Measurements from ENCODE around the gene AGPAT4.
"Not testable (repeated sequence)": the region's sequence is repeated elsewhere in the genome, so short reads cannot be mapped to it uniquely, and the experiment has no call there.

AGPAT4 gene

DNA sequence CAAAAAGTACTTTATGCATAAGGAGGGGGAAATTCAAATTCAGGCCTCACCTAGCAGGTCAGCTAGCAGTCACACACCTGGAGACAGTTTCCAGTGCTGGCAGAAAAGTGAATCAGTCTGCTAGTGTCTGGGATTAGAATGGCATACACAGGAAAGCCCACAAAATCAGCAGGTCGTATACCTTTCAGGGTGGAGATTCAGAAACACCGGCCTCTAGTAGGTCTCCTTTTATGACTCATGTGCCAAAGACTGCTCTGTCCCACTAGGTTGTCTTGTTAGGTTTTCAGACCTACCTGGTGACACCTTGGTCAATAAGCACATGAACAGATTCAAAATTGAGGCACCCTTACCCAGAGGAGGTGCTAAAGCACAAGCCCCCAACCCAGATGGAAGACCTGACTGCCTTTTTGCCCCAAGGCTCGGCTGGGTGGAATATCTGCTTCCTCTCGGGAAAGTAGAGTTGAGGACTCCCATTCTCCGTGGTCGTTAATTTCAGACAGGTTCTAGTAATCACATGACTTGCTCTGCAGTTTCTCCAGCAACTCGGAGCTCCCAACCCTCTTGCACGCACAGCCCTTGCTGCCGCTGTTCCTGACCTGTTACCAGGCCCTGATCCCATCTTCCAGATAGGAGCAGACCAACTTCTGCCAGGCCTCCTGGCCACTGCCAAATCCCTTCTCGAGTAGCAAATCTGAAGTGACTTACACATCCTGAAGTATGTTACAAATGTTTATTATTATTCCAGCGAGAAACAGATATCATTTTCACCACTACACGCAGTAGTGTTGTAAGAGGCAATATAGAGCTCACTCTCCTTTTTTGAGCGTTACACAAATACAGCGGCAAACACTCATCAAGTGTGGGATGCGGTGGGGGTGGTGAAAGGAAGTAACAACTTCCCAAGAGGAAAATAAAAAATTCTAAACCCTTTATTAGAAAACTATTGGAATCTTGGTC is 46.6 kb downstream of the AGPAT4 start:
- H3K9me3 ChIP-seq (ENCODE audit: low read length) = no peaks in the 10 kb centered on the region
- H2AFZ ChIP-seq (ENCODE audit: low read length) = no peak overlapping the region
- H3K4me1 ChIP-seq (ENCODE audit: insufficient read depth, low read length, severe bottlenecking) = no peaks in the 10 kb centered on the region
- no peak overlapping the region for H3K4me3 ChIP-seq (ENCODE audit: low read depth, low read length, poor library complexity, severe bottlenecking)
- no peaks in the 10 kb centered on the region for H3K9me2 ChIP-seq (ENCODE audit: low read depth, low read length)
- no peaks in the 10 kb centered on the region for H4K20me1 ChIP-seq (ENCODE audit: insufficient read depth, low read length)
- 0 out of 2 replicates have a peak, but pooled peaks cover 3% of the 10 kb centered on the region for H3K27me3 ChIP-seq (ENCODE audit: insufficient read depth, low read length)
- H3K9ac ChIP-seq (ENCODE audit: low read length) = no peak overlapping the region
- no peak for TF ChIP-seq EZH2 (IDR thresholded peaks at IDR 0.05; ENCODE audit: borderline replicate concordance, low read length)
- TF ChIP-seq, protein P1, sequence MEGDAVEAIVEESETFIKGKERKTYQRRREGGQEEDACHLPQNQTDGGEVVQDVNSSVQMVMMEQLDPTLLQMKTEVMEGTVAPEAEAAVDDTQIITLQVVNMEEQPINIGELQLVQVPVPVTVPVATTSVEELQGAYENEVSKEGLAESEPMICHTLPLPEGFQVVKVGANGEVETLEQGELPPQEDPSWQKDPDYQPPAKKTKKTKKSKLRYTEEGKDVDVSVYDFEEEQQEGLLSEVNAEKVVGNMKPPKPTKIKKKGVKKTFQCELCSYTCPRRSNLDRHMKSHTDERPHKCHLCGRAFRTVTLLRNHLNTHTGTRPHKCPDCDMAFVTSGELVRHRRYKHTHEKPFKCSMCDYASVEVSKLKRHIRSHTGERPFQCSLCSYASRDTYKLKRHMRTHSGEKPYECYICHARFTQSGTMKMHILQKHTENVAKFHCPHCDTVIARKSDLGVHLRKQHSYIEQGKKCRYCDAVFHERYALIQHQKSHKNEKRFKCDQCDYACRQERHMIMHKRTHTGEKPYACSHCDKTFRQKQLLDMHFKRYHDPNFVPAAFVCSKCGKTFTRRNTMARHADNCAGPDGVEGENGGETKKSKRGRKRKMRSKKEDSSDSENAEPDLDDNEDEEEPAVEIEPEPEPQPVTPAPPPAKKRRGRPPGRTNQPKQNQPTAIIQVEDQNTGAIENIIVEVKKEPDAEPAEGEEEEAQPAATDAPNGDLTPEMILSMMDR (IDR thresholded peaks at IDR 0.05; ENCODE audit: low read length) = no peak
- H3K36me3 ChIP-seq (ENCODE audit: insufficient read depth, low read length) = no peaks in the 10 kb centered on the region
- H3K27ac ChIP-seq (ENCODE audit: low read depth, low read length, poor library complexity, severe bottlenecking) = no peak overlapping the region
- no peaks in the 10 kb centered on the region for H3K79me2 ChIP-seq (ENCODE audit: insufficient read depth, low read length)
- H3K4me2 ChIP-seq (ENCODE audit: low read length) = no peak overlapping the region
- H3F3A ChIP-seq (ENCODE audit: insufficient read depth, low read length) = no peaks in the 10 kb centered on the region

DNA sequence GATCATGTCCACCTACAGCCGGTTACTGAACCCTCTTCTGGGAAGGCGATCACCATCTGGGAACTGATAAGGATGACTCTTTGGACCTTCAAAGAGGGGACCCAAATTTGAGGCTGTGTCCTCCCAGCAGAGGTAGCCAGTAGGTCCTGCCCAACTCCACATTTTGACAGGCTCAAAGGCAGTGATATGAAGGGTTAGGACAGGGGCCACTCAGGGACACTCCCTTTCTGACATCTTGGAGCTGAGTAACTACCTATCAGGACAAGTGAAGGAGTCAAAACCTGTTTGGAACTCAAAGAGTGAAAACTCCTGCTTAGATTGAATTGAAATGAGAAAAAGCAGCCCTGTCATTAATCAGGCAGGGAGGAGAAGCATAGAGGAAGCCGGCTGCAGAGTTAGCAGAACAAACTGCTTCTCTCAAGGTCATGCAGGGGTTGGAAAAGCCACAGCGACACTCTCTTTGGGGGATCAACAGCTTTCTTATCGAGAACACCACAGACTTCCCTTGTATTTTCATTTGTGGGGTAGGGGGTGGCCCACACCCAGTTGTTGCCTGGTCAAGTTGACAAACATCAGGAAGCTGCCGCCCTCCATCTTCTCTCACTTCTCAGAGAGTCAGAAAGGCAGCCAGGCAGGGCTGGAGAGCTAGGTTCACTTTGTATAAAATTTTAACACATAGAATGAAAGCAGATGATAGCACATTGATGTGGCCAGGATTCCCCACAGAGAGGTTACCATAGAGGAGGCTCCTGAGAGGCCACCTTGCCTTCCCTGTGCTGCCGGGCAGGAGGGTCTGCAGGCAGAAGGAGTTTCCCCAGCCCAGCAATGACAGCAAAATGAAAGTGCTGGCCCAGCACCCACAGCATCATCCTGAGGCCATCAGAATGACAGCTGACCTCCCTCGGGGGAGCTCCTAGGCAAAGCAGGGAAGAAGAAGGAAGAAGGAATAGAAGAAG is 47.6 kb downstream of the AGPAT4 start:
- H3K4me2 ChIP-seq (ENCODE audit: low read length) = no peak overlapping the region
- no peaks in the 10 kb centered on the region for H4K20me1 ChIP-seq (ENCODE audit: insufficient read depth, low read length)
- no peak overlapping the region for H3K9ac ChIP-seq (ENCODE audit: low read length)
- H2AFZ ChIP-seq (ENCODE audit: low read length) = no peak overlapping the region
- no peaks in the 10 kb centered on the region for H3K9me3 ChIP-seq (ENCODE audit: low read length)
- no peaks in the 10 kb centered on the region for H3K9me2 ChIP-seq (ENCODE audit: low read depth, low read length)
- H3K36me3 ChIP-seq (ENCODE audit: insufficient read depth, low read length) = no peaks in the 10 kb centered on the region
- 0 out of 2 replicates have a peak, but pooled peaks cover 3% of the 10 kb centered on the region for H3K27me3 ChIP-seq (ENCODE audit: insufficient read depth, low read length)
- TF ChIP-seq, protein P1 (IDR thresholded peaks at IDR 0.05; ENCODE audit: low read length) = no peak
- TF ChIP-seq EZH2 (IDR thresholded peaks at IDR 0.05; ENCODE audit: borderline replicate concordance, low read length) = no peak
- no peaks in the 10 kb centered on the region for H3K4me1 ChIP-seq (ENCODE audit: insufficient read depth, low read length, severe bottlenecking)
- H3K79me2 ChIP-seq (ENCODE audit: insufficient read depth, low read length) = no peaks in the 10 kb centered on the region
- no peaks in the 10 kb centered on the region for H3F3A ChIP-seq (ENCODE audit: insufficient read depth, low read length)
- H3K4me3 ChIP-seq (ENCODE audit: low read depth, low read length, poor library complexity, severe bottlenecking) = no peak overlapping the region
- no peak overlapping the region for H3K27ac ChIP-seq (ENCODE audit: low read depth, low read length, poor library complexity, severe bottlenecking)

- Histone ChIP-seq H3K27ac (ENCODE audit: low read depth, low read length, poor library complexity, severe bottlenecking) (no peak overlapping the region), H3K9ac (ENCODE audit: low read length) (no peak overlapping the region)
Observed at GRCh38 chr6:161225681-161226008, 48.2 kb downstream of the AGPAT4 start.

GRCh38 chr6:161224951-161225680 is 48.7 kb downstream of the AGPAT4 start:
- H3K27ac ChIP-seq (ENCODE audit: low read depth, low read length, poor library complexity, severe bottlenecking); H3K4me2 ChIP-seq (ENCODE audit: low read length); H3K27me3 ChIP-seq (ENCODE audit: insufficient read depth, low read length); H3K79me2 ChIP-seq (ENCODE audit: insufficient read depth, low read length); H2AFZ ChIP-seq (ENCODE audit: low read length); H3K9me2 ChIP-seq (ENCODE audit: low read depth, low read length); H4K20me1 ChIP-seq (ENCODE audit: insufficient read depth, low read length); H3F3A ChIP-seq (ENCODE audit: insufficient read depth, low read length); H3K36me3 ChIP-seq (ENCODE audit: insufficient read depth, low read length); H3K4me3 ChIP-seq (ENCODE audit: low read depth, low read length, poor library complexity, severe bottlenecking); H3K9ac ChIP-seq (ENCODE audit: low read length); H3K9me3 ChIP-seq (ENCODE audit: low read length); H3K4me1 ChIP-seq (ENCODE audit: insufficient read depth, low read length, severe bottlenecking): not testable (repeated sequence)

More at GRCh38 chr6:161225681-161226008, 48.2 kb downstream of the AGPAT4 start:
- Histone ChIP-seq H3F3A (ENCODE audit: insufficient read depth, low read length) (no peaks in the 10 kb centered on the region), H3K9me3 (ENCODE audit: low read length) (no peaks in the 10 kb centered on the region), H3K9me2 (ENCODE audit: low read depth, low read length) (no peaks in the 10 kb centered on the region), H3K36me3 (ENCODE audit: insufficient read depth, low read length) (no peaks in the 10 kb centered on the region), H2AFZ (ENCODE audit: low read length) (no peak overlapping the region), H3K27me3 (ENCODE audit: insufficient read depth, low read length) (0 out of 2 replicates have a peak, but pooled peaks cover 3% of the 10 kb centered on the region), H3K4me1 (ENCODE audit: insufficient read depth, low read length, severe bottlenecking) (no peaks in the 10 kb centered on the region), H3K4me3 (ENCODE audit: low read depth, low read length, poor library complexity, severe bottlenecking) (no peak overlapping the region), H3K4me2 (ENCODE audit: low read length) (no peak overlapping the region), H3K79me2 (ENCODE audit: insufficient read depth, low read length) (no peaks in the 10 kb centered on the region), H4K20me1 (ENCODE audit: insufficient read depth, low read length) (no peaks in the 10 kb centered on the region)
- TF ChIP-seq, protein P1 (IDR thresholded peaks at IDR 0.05; ENCODE audit: low read length) = no peak
- TF ChIP-seq EZH2 (IDR thresholded peaks at IDR 0.05; ENCODE audit: borderline replicate concordance, low read length) = no peak

All from OCI-LY1 (cell line).